Sigmoid colon (tissue), 4 donors: ENCODE data around the gene THAP8.

Source experiments
- POLR2A ChIP-seq, 2 donors: fragments of 450-650 bp; IDR thresholded peaks; one replicate each; pipeline ENCODE4 v1.6.1; 2016; ENCODE audit warnings: antibody characterized with exemption in 2 of 2, mild to moderate bottlenecking in 2 of 2, moderate library complexity in 2 of 2
- POLR2AphosphoS5 ChIP-seq, 4 donors: sonication (generic); formaldehyde crosslinking; IDR thresholded peaks; one replicate each; pipeline ENCODE4 v1.6.1; 2017; ENCODE audit warnings: antibody characterized with exemption in 4 of 4
- TF ChIP-seq, protein P1 (sequence below), 4 experiments: fragments of 450-650 bp in 3 of 4; fragments of 200-600 bp in 1 of 4; IDR thresholded peaks; one replicate each; pipeline ENCODE4 v1.5.1; 2016 to 2019; ENCODE audit warnings: antibody characterized with exemption in 4 of 4, mild to moderate bottlenecking in 3 of 4, moderate library complexity in 2 of 4

GRCh38 chr19:35991731-35992450 is 62.2 kb downstream of the THAP8 start:
- TF ChIP-seq, protein P1, sequence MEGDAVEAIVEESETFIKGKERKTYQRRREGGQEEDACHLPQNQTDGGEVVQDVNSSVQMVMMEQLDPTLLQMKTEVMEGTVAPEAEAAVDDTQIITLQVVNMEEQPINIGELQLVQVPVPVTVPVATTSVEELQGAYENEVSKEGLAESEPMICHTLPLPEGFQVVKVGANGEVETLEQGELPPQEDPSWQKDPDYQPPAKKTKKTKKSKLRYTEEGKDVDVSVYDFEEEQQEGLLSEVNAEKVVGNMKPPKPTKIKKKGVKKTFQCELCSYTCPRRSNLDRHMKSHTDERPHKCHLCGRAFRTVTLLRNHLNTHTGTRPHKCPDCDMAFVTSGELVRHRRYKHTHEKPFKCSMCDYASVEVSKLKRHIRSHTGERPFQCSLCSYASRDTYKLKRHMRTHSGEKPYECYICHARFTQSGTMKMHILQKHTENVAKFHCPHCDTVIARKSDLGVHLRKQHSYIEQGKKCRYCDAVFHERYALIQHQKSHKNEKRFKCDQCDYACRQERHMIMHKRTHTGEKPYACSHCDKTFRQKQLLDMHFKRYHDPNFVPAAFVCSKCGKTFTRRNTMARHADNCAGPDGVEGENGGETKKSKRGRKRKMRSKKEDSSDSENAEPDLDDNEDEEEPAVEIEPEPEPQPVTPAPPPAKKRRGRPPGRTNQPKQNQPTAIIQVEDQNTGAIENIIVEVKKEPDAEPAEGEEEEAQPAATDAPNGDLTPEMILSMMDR (IDR thresholded peaks at IDR 0.05), result no peak
- TF ChIP-seq POLR2A (IDR thresholded peaks at IDR 0.05) (no peak), POLR2AphosphoS5 (IDR thresholded peaks at IDR 0.05) (no peak)
